ENCODE measurements around the gene COMMD1.
"Not testable (repeated sequence)": the region's sequence is repeated elsewhere in the genome, so short reads cannot be mapped to it uniquely, and the experiment has no call there.

Gene COMMD1

DNA sequence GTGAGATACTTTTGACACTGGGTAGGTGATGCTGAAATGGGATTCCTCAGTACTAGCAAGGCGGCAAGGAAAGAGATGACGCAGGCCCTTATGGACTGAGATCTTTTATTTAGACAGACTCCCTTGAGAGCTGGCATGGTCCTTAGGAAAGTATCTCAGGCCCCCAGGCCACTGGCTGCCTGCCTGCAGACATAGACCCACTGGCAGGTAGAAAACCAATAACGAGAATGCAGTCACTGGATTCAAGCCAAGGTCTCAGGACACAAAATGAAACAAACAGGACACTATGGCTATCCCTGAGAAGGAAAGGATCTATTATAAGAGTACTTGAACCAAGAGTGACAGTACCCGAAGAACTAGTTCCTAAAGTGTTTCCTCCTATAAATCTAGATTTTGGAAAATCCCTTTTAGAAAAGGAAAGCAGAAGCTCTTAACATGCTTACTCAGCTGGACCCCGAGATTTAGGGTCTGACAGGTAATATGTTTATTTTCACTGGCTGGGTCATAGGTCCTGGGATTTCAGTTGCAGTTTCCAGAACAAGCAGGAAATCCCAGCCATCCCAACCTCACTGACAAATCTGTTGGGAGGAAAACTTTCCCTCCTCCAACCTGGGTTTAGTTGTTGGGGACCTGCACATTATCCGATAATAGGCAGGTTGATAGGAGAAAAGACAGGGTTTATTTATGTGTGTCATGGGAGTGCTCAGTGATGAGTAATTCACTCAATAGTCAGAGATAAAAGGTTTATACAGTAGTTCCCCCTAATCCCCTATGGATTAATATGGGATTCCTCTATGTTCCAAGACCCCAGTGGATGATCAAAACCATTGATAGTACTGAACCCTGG, 44.5 kb downstream of the COMMD1 start:
- no peak overlapping the region for H3K9ac ChIP-seq (ENCODE audit: low read depth, low read length)
- WGBS = 92% methylated on average over 6 of the region's 6 CpGs
- no peak overlapping the region for H3K4me3 ChIP-seq (ENCODE audit: low read length)
- H3K27ac ChIP-seq (ENCODE audit: low read depth, low read length) = no peak overlapping the region
- peaks cover 4% of the 10 kb centered on the region; the same call in 1 of the 2 replicates for H3K9me3 ChIP-seq (ENCODE audit: insufficient read depth, low read depth, low read length)
- no peaks in the 10 kb centered on the region for H3K27me3 ChIP-seq (ENCODE audit: insufficient read depth, low read length)
- H3K4me1 ChIP-seq (ENCODE audit: insufficient read depth, low read length) = peaks cover 16% of the 10 kb centered on the region
- no peaks in the 10 kb centered on the region for H3K36me3 ChIP-seq (ENCODE audit: insufficient read depth, low read length)

DNA sequence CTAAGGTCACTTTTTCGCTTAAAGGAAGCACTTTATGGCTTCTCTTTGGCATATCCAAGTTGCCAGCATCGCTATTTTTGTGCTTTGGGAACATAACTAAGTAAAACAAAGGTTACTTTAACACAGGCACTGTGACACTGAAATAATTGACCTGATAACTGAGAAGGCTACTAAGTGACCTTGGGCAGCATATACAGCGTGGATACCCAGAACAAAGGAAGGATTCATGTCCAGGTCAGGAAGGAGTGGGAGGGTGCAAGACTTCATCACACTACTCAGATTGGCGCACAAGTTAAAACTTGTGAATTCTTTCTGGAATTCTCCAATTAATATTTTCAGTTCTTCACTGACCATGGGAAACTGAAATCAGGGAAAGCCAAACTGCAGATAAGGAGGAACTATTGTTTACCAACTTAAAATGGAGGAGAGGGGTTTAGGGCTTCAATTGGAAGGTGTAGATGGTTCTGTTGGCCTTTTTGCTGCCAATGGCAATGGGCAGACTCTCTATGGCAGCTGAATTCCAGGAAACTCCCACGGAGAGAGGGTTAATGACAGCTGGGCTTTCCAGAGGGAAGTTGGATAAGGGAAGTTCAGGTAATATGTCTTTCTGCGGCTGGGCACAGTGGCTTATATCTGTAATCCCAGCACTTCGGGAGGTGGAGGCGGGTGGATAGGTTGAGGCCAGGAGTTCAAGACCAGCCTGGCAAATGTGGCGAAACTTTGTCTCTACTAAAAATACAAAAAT, 45.3 kb downstream of the COMMD1 start:
- no peak overlapping the region for H3K27ac ChIP-seq (ENCODE audit: low read depth, low read length)
- peaks cover 4% of the 10 kb centered on the region; the same call in 1 of the 2 replicates for H3K9me3 ChIP-seq (ENCODE audit: insufficient read depth, low read depth, low read length)
- H3K4me1 ChIP-seq (ENCODE audit: insufficient read depth, low read length) = peaks cover 13% of the 10 kb centered on the region
- no peaks in the 10 kb centered on the region for H3K27me3 ChIP-seq (ENCODE audit: insufficient read depth, low read length)
- no peak overlapping the region for H3K4me3 ChIP-seq (ENCODE audit: low read length)
- WGBS = 93% methylated on average over 9 of the region's 9 CpGs
- no peaks in the 10 kb centered on the region for H3K36me3 ChIP-seq (ENCODE audit: insufficient read depth, low read length)
- H3K9ac ChIP-seq (ENCODE audit: low read depth, low read length) = no peak overlapping the region

DNA sequence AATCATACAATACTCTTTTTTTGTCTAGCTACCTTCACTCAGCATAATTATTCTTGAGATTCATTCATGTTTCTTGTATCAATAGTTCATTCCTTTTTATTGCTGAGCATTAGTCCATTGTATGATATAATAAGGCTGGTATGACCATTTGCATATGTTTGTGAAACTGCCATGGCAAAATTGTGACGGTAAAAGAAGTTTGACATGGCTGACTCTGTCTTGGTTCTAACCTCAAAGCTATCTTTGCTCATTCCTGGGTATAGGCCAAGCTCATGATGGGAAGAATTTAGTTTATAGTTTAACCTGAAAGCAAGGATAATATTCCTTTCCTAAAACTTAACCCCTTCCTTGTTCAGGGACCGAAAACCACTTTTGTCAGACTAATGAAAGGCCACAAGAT, 46.4 kb downstream of the COMMD1 start:
- WGBS = 99% methylated on average over 2 of the region's 2 CpGs

DNA sequence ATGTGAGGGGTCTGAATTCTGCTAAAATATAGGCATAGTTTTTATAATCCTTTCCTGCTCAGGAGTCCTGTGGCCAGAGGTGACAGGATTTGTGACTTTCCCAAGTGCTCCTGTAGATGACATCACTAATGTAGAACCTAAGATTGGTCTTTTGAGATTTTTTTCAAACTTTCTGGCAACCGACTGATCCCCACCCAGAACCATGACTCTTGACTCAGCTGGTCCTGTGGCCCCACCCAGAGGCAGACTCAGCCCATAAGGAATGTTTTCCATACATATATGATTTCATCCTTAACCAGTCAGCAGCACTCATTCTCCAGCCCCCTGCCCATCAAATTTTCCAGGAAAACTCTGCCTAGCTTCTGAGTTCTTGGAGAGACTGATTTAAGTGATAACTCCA, 46.8 kb downstream of the COMMD1 start:
- H3K9ac ChIP-seq (ENCODE audit: low read depth, low read length) = no peak overlapping the region
- WGBS = 73% methylated on average over 1 of the region's 1 CpG
- no peak overlapping the region for H3K27ac ChIP-seq (ENCODE audit: low read depth, low read length)
- H3K4me1 ChIP-seq (ENCODE audit: insufficient read depth, low read length) = 0 out of 2 replicates have a peak, but pooled peaks cover 2% of the 10 kb centered on the region
- H3K9me3 ChIP-seq (ENCODE audit: insufficient read depth, low read depth, low read length) = peaks cover 4% of the 10 kb centered on the region; the same call in 1 of the 2 replicates
- H3K36me3 ChIP-seq (ENCODE audit: insufficient read depth, low read length) = no peaks in the 10 kb centered on the region
- H3K4me3 ChIP-seq (ENCODE audit: low read length) = no peak overlapping the region
- H3K27me3 ChIP-seq (ENCODE audit: insufficient read depth, low read length) = no peaks in the 10 kb centered on the region

More for the DNA sequence above, 46.4 kb downstream of the COMMD1 start:
- Histone ChIP-seq H3K27ac (ENCODE audit: low read depth, low read length) (no peak overlapping the region), H3K36me3 (ENCODE audit: insufficient read depth, low read length) (no peaks in the 10 kb centered on the region), H3K9ac (ENCODE audit: low read depth, low read length) (no peak overlapping the region), H3K4me1 (ENCODE audit: insufficient read depth, low read length) (0 out of 2 replicates have a peak, but pooled peaks cover 2% of the 10 kb centered on the region), H3K9me3 (ENCODE audit: insufficient read depth, low read depth, low read length) (peaks cover 4% of the 10 kb centered on the region; the same call in 1 of the 2 replicates), H3K27me3 (ENCODE audit: insufficient read depth, low read length) (no peaks in the 10 kb centered on the region), H3K4me3 (ENCODE audit: low read length) (no peak overlapping the region)

DNA sequence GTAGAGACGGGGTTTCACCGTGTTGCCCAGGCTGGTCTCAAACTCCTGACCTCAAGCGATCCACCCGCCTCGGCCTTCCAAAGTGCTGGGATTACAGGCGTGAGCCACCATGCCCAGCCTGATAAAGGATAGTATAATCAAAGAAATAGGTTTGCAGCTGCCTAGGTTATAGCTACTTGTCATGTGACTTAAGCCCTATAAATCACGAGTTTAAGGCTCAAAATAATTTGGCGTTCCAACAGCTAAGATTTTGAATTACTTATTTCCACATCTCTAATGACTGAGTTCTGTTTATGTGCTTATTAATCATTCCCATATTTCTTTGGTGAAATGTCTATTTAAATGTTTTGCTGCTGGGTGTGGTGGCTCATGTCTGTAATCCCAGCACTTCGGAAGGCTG, 49.4 kb downstream of the COMMD1 start:
- 93% methylated on average over 9 of the region's 9 CpGs for WGBS
- not testable (repeated sequence) for H3K9ac ChIP-seq (ENCODE audit: low read depth, low read length); H3K27ac ChIP-seq (ENCODE audit: low read depth, low read length); H3K4me3 ChIP-seq (ENCODE audit: low read length); H3K9me3 ChIP-seq (ENCODE audit: insufficient read depth, low read depth, low read length); H3K4me1 ChIP-seq (ENCODE audit: insufficient read depth, low read length); H3K36me3 ChIP-seq (ENCODE audit: insufficient read depth, low read length); H3K27me3 ChIP-seq (ENCODE audit: insufficient read depth, low read length)

DNA sequence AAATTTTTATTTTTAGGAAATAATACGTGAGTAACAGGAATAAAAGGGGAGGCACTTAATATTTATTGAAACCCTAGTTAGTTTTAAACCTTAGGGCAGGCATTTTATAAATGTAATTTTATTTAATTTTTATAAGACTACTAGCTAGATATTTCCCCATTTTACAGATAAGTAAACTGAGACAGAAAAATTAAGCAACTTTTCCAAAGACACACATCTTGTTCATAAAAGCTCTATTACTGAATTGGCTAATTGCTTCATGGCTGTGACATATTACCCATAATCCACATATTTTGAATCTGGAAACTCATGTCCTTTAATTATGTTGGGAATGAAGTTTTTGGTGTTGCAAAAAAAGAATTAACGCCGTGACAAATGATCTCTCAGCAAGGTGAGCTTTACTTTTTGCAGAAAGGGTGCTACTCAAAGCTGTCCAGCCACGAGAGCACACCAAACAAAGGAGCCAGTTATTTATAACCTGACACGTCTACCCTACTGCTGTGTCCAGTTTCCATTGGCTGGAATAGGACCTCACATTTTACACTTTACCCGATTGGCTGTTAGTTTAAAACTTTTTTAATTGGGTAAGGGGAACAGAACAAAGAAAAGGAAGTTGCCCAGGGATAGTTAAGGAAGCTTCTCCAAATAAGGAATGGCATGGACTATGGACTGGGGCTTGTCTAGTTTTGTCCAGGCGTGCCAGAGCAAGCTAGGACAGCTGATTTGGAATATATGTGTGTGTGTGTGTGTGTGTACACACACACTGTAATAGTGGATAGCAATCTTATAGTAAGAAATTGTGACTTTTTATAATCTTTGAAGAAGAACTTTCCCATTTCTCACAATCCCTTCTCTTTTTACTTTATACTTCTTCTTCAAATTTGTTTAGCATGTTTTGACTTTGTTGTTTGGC, 54.2 kb downstream of the COMMD1 start:
- Histone ChIP-seq H3K4me1 (ENCODE audit: insufficient read depth, low read length) (no peaks in the 10 kb centered on the region), H3K9ac (ENCODE audit: low read depth, low read length) (no peak overlapping the region), H3K9me3 (ENCODE audit: insufficient read depth, low read depth, low read length) (0 out of 2 replicates have a peak, but pooled peaks cover 8% of the 10 kb centered on the region), H3K4me3 (ENCODE audit: low read length) (no peak overlapping the region), H3K36me3 (ENCODE audit: insufficient read depth, low read length) (no peaks in the 10 kb centered on the region), H3K27ac (ENCODE audit: low read depth, low read length) (no peak overlapping the region), H3K27me3 (ENCODE audit: insufficient read depth, low read length) (no peaks in the 10 kb centered on the region)
- WGBS = 95% methylated on average over 7 of the region's 7 CpGs

DNA sequence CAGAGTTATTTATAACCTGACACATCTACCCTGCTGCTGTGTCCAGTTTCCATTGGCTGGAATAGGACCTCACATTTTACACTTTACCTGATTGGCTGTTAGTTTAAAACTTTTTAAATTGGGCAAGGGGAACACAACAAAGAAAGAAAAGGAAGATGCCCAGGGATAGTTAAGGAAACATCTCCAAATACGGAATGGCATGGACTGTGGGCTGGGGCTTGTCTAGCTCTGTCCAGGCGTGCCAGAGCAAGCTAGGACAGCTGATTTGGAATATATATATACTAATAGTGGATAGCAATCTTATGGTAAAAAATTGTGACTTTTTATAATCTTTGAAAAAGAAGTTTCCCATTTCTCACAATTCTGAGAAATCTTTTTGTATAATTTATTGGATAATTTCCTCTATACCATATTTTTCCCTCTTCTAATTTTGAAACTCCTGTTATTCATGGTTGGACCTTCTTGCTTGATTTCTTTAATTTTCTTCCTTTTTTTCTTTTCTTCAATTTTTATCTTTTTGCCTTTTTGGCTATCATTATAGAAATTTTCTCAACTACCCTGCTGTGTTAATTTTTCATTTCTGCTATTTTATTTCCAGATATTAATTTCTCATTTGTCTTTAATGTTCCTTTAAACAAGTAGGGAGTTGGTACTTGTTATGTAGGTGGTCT, 55.9 kb downstream of the COMMD1 start:
- WGBS = 100% methylated on average over 1 of the region's 2 CpGs
- H3K27ac ChIP-seq (ENCODE audit: low read depth, low read length) = no peak overlapping the region
- H3K36me3 ChIP-seq (ENCODE audit: insufficient read depth, low read length) = no peaks in the 10 kb centered on the region
- H3K9me3 ChIP-seq (ENCODE audit: insufficient read depth, low read depth, low read length) = 0 out of 2 replicates have a peak, but pooled peaks cover 8% of the 10 kb centered on the region
- H3K4me1 ChIP-seq (ENCODE audit: insufficient read depth, low read length) = no peaks in the 10 kb centered on the region
- no peak overlapping the region for H3K9ac ChIP-seq (ENCODE audit: low read depth, low read length)
- no peak overlapping the region for H3K4me3 ChIP-seq (ENCODE audit: low read length)
- H3K27me3 ChIP-seq (ENCODE audit: insufficient read depth, low read length) = no peaks in the 10 kb centered on the region

DNA sequence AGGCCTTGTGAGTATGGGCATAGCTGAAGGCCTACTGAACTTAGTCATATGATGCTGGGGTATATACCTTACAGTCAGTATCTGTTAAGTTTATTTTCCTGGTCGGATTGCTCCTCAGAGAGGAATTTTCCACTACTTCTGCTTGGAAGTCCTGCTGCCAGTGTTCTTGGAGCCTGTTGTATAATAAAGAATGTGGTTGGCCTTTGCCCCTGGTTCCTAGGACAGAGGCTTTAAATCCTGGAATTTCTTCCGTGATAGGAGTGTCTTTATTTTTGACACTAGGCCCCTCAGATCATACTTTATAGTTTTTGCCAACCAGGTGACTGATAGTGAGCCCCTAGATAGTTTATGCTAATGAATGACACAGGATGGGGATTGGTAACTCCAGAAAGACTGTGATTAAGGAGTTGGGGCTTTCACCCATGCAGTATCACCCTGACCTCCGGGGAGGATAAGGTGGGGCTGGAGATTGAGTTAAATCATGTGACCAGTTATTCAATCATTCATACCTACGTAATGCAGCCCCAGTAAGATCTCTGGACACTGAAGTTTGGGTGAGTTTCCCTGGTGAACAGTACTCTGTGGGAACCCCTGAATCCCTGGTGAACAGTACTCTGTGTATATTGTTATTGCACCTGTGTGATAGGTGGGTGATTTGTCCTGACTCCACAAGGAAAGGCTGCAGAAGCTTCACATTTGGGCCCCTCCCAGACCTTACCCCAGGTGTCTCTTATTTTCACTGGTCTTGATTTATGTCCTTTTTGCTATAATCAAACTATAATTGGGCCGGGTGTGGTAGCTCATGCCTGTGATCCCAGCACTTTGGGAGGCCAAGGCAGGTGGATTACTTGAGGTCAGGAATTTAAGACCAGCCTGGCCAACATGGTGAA, 56.9 kb downstream of the COMMD1 start:
- H3K9ac ChIP-seq (ENCODE audit: low read depth, low read length) = no peak overlapping the region
- 0 out of 2 replicates have a peak, but pooled peaks cover 8% of the 10 kb centered on the region for H3K9me3 ChIP-seq (ENCODE audit: insufficient read depth, low read depth, low read length)

DNA sequence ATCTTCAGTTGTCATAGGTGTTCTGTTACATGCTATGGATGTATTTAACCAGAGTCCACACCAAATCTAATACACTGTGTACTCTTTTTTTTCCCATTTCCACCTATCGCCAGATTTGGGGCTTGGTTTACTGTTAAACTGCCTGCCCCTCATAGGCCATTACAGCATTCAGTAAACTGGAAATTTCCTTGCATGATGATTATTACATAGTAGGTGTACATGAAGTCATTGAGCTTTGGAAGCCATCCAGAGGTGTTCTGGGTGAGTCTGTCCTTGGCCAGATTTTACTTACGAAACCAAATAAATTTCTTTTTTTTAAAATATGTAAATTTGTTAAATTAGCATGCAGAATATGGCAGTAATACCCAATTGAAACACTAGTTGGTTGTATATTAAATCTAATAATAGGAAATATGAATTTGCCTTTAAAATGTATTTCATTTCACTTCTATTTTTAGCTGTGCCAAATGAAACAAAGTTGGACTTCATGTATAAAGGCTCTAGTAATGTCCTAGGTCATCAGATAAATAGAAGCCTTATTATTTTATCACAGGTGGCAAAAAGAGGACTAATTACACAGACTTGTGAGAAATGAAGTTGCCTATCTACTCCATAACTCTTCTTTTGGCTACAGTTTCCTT, 60.7 kb downstream of the COMMD1 start:
- Histone ChIP-seq H3K9ac (ENCODE audit: low read depth, low read length) (no peak overlapping the region), H3K36me3 (ENCODE audit: insufficient read depth, low read length) (no peaks in the 10 kb centered on the region), H3K4me1 (ENCODE audit: insufficient read depth, low read length) (peaks cover 7% of the 10 kb centered on the region), H3K9me3 (ENCODE audit: insufficient read depth, low read depth, low read length) (0 out of 2 replicates have a peak, but pooled peaks cover 5% of the 10 kb centered on the region), H3K4me3 (ENCODE audit: low read length) (no peak overlapping the region), H3K27me3 (ENCODE audit: insufficient read depth, low read length) (no peaks in the 10 kb centered on the region), H3K27ac (ENCODE audit: low read depth, low read length) (no peak overlapping the region)
- WGBS = 97% methylated on average over 1 of the region's 2 CpGs

More for the DNA sequence above, 56.9 kb downstream of the COMMD1 start:
- Histone ChIP-seq H3K4me1 (ENCODE audit: insufficient read depth, low read length) (no peaks in the 10 kb centered on the region), H3K4me3 (ENCODE audit: low read length) (no peak overlapping the region), H3K27me3 (ENCODE audit: insufficient read depth, low read length) (no peaks in the 10 kb centered on the region), H3K36me3 (ENCODE audit: insufficient read depth, low read length) (no peaks in the 10 kb centered on the region), H3K27ac (ENCODE audit: low read depth, low read length) (no peak overlapping the region)
- 93% methylated on average over 5 of the region's 5 CpGs for WGBS
